Activated CD4-positive, alpha-beta T cell treated with anti-CD3 and anti-CD28 coated beads, Interleukin-2, amount 50 U/mL, for 16 hours (primary cell): ENCODE data around the gene VIPR2.
"Not testable (repeated sequence)": the region's sequence is repeated elsewhere in the genome, so short reads cannot be mapped to it uniquely, and the experiment has no call there.

Source experiments
- DNase-seq: peaks from one replicate; pipeline ENCODE4 v3.0.0-alpha.2; 2020

Gene VIPR2

DNA sequence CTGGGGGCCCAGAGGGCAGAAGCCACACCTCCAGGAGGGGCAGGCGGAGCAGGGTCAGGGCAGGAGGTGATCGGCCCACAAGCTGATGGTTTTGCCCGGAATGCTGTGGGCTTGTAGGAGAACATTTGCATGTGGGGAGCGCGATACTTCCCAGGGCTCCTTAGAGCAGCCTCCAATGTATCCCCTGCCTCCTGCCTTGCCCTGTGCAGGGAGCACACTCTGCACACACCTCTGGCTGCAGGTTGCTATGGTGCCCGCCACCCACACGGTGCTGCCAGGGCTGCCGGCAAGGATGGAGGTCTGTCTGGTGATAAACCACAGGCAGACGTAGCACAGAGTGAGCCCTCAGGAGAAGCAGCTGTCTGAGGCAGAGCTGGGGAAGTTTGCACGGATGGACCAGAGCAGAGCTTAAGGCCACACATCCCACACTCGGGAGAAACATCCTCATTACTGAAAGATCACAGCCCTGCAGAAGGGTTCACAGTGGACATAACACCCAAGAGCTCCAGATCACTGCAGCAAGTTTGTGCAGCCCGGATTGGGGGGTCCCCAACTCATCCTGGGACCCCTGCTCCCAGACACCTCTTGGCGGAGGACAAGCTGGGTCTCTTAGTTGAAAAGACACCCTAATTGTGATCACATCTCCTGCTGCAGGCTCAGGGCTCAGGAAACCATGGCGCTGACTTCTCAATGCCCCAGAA lies 41.8 kb downstream of the VIPR2 start:
- no peak for DNase-seq

DNA sequence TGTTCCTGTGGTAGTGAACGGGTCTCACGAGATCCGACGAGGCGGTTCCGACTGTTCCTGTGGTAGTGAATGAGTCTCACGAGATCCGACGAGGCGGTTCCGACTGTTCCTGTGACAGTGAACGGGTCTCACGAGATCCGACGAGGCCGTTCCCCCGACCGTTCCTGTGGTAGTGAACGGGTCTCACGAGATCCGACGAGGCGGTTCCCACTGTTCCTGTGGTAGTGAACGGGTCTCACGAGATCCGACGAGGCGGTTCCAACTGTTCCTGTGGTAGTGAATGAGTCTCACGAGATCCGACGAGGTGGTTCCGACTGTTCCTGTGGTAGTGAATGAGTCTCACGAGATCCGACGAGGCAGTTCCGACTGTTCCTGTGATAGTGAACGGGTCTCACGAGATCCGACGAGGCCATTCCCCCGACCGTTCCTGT lies 43.0 kb downstream of the VIPR2 start:
- not testable (repeated sequence) for DNase-seq

DNA sequence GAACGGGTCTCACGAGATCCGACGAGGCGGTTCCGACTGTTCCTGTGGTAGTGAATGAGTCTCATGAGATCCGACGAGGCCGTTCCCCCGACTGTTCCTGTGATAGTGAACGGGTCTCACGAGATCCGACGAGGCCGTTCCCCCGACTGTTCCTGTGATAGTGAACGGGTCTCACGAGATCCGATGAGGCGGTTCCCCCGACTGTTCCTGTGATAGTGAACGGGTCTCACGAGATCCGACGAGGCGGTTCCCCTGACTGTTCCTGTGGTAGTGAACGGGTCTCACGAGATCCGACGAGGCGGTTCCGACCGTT lies 43.6 kb downstream of the VIPR2 start:
- DNase-seq = not testable (repeated sequence)

DNA sequence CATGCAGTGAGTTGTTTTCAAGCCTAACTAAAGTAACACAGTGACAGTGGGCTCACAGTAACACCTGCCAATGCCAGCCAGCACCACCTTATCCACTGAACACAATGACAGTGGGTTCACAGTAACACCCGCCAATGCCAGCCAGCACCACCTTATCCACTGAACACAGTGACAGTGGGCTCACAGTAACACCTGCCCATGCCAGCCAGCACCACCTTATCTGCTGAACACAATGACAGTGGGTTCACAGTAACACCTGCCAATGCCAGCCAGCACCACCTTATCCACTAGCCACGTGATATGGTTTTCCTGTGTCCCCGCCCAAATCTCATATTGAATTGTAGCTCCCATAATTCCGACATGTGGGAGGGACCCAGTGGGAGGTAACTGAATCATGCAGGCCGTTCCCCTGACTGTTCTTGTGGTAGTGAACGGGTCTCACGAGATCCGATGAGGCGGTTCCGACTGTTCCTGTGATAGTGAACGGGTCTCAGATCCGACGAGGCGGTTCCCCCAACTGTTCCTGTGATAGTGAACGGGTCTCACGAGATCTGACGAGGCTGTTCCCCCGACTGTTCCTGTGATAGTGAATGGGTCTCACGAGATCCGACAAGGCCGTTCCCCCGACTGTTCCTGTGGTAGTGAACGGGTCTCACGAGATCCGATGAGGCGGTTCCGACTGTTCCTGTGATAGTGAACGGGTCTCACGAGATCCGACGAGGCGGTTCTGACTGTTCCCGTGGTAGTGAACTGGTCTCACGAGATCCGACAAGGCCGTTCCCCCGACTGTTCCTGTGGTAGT lies 44.2 kb downstream of the VIPR2 start:
- DNase-seq = not testable (repeated sequence)

DNA sequence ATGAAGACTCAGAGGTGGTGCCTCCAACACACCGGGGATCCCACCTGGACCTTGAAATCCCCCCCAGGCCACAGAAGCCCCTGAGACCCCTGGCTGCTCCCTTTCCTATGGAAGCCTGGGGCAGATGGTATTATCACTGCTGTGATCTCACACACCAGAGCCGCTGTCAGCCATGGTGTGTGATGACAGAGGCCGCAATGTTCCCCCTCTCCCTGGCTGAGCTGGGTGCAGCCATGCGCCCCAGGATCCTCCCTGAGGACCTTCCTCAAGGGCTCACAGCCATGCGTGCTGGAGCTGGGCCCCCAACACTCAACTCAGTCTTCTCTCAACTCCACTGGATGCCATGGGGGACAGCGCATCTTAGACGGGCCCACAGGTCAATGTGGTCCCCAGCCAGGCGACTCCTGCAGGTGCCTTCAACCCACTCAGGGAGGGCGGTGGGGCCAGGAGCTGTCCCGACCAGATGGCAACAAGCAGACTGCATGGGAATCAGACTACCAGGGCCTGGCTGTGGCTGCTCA lies 44.9 kb downstream of the VIPR2 start:
- no peak for DNase-seq

DNA sequence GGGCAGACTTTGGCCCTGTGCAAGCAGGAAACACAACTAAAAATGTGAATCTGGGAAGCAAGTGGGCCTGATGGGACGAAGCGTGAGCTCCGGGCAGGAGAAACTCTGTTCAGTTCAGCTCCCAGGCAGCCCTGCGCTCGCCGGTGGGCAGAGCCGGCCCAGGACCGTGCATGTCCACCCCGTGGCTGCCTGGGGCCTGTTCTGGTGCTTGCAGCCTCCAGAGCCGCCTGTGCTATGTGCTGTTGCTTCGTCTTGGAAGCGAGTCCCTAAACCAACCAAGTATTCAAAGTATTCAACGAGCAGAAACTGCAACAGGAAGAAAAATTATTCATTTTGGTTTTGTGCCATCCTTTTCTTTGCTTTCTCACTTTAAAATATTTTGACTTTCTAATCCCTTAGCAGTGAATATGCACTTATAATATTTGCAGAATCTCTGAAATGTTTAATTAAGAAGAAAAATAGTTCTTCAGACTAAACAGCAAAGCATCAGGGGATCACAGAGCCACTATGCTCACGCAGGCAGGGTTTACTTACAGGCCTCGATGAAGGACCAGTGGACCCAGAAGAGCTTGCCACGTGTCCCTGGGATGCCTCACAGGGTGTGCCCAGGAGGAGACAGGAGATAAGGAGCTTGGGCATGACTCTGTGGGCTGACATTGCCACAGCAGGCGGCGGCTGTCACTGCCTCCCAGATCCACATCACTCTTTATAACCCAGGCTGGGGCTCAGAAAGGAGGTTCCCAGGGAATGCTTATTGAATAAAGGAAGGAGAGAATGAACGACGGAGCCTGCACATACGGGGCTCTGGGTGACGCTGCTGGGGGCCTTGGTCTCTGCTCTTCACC lies 45.6 kb downstream of the VIPR2 start:
- no peak for DNase-seq

GRCh38 chr7:159098424-159098786 lies 46.3 kb downstream of the VIPR2 start:
- no peak for DNase-seq

- no peak for DNase-seq
Measured at GRCh38 chr7:159097661-159098423, 46.8 kb downstream of the VIPR2 start.

- no peak for DNase-seq
Measured at GRCh38 chr7:159096736-159097581, 47.7 kb downstream of the VIPR2 start.

- no peak for DNase-seq
Measured at GRCh38 chr7:159095979-159096411, 48.7 kb downstream of the VIPR2 start.

DNA sequence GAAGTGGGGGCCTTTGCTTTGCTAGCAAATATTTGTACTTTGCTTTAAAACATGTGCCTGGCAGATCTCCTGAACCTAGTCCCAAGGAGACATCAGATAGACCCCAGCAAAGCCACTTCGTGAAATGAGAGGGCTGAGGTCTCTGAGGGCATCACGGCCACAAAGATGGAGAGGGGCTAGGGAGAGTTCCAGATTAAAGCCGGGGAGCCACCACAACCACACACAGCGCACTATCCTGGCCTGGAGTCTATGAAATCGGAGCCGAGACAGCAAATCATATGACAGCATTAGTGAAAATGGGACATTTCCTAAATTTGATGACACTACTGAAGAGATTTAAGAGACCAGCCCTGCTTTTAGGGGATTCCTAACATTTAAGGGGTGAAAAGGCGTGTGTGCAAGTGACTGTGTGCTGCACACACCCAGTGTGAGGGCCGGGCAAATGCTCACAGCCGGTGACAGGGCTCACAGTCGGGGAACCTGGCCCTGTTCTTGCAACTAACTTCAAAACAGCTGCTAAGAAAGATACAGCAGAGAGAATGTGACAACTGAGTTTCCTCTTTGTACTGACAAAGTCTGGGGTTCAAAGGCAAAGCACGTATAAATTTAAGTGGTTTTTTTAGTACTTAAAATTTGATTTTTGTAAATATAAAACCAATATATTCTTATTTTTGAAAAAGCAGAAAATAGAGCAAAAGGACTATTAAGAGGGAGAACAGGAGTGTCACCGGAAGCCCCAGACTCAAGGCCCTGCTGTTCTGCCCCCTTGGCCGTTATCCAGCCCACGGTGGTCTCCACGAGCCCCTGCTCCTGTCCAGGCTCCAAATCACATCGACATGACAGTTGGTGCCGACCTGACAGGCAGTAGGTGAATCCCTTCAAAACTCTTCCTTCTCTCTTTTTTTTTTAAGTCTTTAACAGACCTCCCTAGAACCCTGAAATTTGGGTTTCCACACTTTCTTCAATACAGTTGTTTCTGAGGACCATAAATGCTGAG lies 49.5 kb downstream of the VIPR2 start:
- no peak for DNase-seq

GRCh38 chr7:159094023-159094740 lies 50.5 kb downstream of the VIPR2 start:
- no peak for DNase-seq

DNA sequence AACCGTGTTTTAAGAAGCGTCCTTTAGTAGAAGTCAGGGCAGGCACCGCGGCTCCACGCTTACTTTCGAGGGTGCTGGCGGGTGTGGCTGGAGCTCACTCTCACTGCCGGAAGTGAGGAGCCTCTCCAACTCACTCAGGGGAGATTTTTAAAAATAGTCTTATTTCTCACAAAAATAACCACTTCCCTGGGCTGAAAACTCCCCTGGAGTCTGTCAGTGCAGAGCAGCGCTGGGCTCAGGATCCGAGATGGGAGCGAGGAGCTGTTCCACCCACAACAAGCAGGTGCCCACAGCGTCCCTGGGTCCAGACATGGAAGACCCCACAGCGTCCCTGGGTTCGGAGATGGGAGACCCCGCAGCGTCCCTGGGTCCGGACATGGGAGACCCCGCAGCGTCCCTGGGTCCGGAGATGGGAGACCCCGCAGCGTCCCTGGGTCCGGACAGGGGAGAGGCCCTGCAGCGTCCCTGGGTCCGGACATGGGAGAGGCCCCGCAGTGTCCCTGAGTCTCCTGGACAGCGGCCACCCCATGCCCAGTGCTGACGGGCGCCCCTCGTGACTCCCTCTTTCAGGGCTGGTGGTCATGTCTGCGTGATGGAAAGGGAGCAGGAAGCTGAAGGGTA lies 51.2 kb downstream of the VIPR2 start:
- DNase-seq = no peak

DNA sequence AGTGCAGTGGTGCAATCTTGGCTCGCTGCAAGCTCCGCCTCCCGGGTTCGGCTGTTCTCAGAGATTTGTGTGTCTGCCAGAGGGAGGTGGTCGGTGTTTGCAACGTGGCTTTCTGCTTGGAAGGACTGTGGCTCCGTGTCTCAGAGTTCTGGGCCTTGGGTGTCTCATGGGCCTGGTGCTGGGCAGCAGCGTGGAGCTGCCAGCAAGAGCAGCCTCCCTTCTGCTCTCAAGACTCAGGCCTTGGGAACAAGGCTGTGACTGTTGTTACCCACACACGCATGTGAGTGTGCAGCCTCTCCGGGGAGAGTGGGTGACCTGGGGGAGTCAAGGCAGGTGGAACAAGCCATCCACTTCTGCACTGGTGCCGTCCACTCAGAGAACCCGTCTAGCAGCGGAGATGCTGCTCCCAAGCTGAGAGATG lies 52.0 kb downstream of the VIPR2 start:
- DNase-seq = no peak

- no peak for DNase-seq
Measured at GRCh38 chr7:159091480-159092475, 52.9 kb downstream of the VIPR2 start.

- no peak for DNase-seq
Measured at GRCh38 chr7:159091041-159091440, 53.6 kb downstream of the VIPR2 start.

DNA sequence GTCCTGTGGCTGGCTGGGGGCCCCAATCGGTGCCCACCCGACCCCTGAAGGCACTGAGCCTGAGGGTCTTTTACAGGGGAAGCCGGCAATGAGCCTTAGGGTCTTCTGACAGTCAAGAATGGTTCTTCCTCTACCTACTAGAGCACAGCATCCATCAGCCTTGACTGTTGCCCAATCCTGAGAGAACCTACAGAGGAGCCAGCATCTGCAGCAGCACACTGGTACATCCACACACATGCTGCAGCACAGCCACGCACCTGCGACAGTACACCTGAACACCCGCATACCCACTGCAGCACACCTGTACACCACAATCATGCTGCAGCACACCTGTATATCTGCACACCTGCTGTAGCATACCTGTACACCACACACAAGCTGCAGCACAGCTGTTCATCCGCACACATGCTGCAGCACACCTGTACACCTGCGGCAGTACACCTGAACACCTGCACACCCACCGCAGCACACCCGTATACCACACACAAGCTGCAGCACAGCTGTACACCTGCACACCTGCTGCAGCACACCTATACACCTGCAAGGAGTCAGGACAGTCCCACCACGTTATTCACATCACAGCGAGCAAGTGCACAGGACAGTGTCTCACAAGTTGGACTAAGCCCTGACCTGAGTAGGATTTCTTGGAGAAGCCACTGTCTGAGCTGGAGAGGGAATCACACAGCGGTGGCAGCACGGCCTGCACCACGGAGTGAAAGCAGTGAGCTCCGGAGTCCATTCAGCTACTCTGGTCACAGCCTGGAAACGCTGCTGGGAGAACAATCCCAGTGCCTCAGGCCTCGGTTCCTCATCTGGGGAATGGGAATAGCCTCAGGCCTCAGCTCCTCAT lies 56.4 kb downstream of the VIPR2 start:
- no peak for DNase-seq
